Left colon (tissue), 2 donors: Measurements from ENCODE around the gene GET3. TPM values are rescaled to one million over a fixed set of nuclear protein-coding genes. Genes with fewer than 3 reads are reported as not detected.

ENCODE experiments used
- ATAC-seq: fragments of 200-7000 bp; cut with Tn5 transposase; one replicate; pipeline ENCODE4 v1.9.1; 2020; ENCODE audit warnings: mild to moderate bottlenecking, moderate library complexity
- DNase-seq, 2 donors: peaks; one replicate each; pipeline ENCODE4 v3.0.0-alpha.2; 2020
- intact Hi-C, 2 donors: fragments of 100-400 bp; cut with DNase I in 1 of 2; cut with micrococcal nuclease in 1 of 2; formaldehyde crosslinking; loops; one replicate each; pipeline versions ENCODE4 v1.11.2 to v1.14.0; 2022; cut with DNase I, micrococcal nuclease
- total RNA-seq, 2 donors: library from RNA; stranded (reverse); fragmentation: NEBNext Ultra II Directional; extraction: Animal tissue kit (Norgen Biotek cat#: 25700); gene quantifications; one replicate each; pipeline ENCODE4 v1.2.1, GENCODE V29; 2021
- donor health status: DM: no; HTN: no; CAD: no.
- donor health status: DM: yes; HTN: yes; CAD: no.

GET3 gene
- total RNA-seq, 2 donors from 2014 or later = 50.1 to 56.5 TPM

GRCh38 chr19:12772323-12772722 lies 35.0 kb downstream of the GET3 start:
- no peak for ATAC-seq
- intact Hi-C loops = no loop called here
- no peak for DNase-seq

- intact Hi-C loops = no loop called here
- DNase-seq (no peak), ATAC-seq (no peak)
Observed at GRCh38 chr19:12773571-12773970, 36.3 kb downstream of the GET3 start.

- intact Hi-C loops = no loop called here
- ATAC-seq (peak; percentile 79), DNase-seq (peak; percentile 97 to 98)
Observed at GRCh38 chr19:12774588-12775555, 37.6 kb downstream of the GET3 start, which contains the start of gene HOOK2. Gene HOOK2 (minus strand): TSS chr19:12775552. CDS start chr19:12775449, 103 bp downstream.

- peak; percentile 77 to 86 for DNase-seq
- intact Hi-C loops = no loop called here
- peak; percentile 39 for ATAC-seq
Observed at GRCh38 chr19:12777217-12778016, 40.1 kb downstream of the GET3 start.

- peak; percentile 77 to 83 for DNase-seq
- peak; percentile 27 for ATAC-seq
- intact Hi-C loops = no loop called here
Observed at GRCh38 chr19:12778017-12778904, 41.0 kb downstream of the GET3 start.

GRCh38 chr19:12778905-12779161 lies 41.5 kb downstream of the GET3 start:
- no peak for DNase-seq
- no peak for ATAC-seq
- intact Hi-C loops = no loop called here

GRCh38 chr19:12779162-12779993 lies 42.1 kb downstream of the GET3 start:
- DNase-seq (peak; percentile 53 to 54), ATAC-seq (no peak)
- intact Hi-C loops = no loop called here

- DNase-seq (no peak), ATAC-seq (no peak)
- intact Hi-C loops = no loop called here
Observed at GRCh38 chr19:12782174-12782423, 44.8 kb downstream of the GET3 start.

GRCh38 chr19:12782424-12783290 lies 45.4 kb downstream of the GET3 start:
- intact Hi-C loops = no loop called here
- peak; percentile 48 for ATAC-seq
- peak; percentile 85 to 91 for DNase-seq

GRCh38 chr19:12783291-12783848 lies 46.1 kb downstream of the GET3 start:
- intact Hi-C loops = no loop called here
- no peak for ATAC-seq
- no peak for DNase-seq

GRCh38 chr19:12783849-12784393 lies 46.6 kb downstream of the GET3 start:
- DNase-seq (peak; percentile 64 to 84), ATAC-seq (peak; percentile 16)

GRCh38 chr19:12784394-12784870 lies 47.1 kb downstream of the GET3 start:
- ATAC-seq = no peak
- peak in 1 of 2 donors; percentile 26 for DNase-seq
- intact Hi-C loops = no loop called here

More at GRCh38 chr19:12783849-12784393, 46.6 kb downstream of the GET3 start:
- intact Hi-C loops = no loop called here

GRCh38 chr19:12784871-12785430 lies 47.7 kb downstream of the GET3 start:
- no peak for ATAC-seq
- intact Hi-C loops = no loop called here
- peak in 1 of 2 donors; percentile 31 for DNase-seq

GRCh38 chr19:12785431-12786031 lies 48.2 kb downstream of the GET3 start:
- intact Hi-C loops = no loop called here
- ATAC-seq (no peak), DNase-seq (peak in 1 of 2 donors; percentile 43)

- intact Hi-C loops = no loop called here
- ATAC-seq (peak; percentile 23), DNase-seq (peak; percentile 82 to 85)
Observed at GRCh38 chr19:12786141-12786870, 49.0 kb downstream of the GET3 start.
